Thyroid gland (tissue), 4 donors: ENCODE measurements around the gene ABCB1.

Experiments
- CTCF ChIP-seq, 6 experiments: fragments of 200-600 bp in 3 of 6; fragments of 450-650 bp in 3 of 6; sonication (generic) in 3 of 6; IDR thresholded peaks; one replicate each; pipeline ENCODE4 v1.5.1; 2016 to 2019; ENCODE audit warnings: antibody characterized with exemption in 6 of 6, mild to moderate bottlenecking in 2 of 6, inconsistent platforms in 1 of 6, moderate library complexity in 1 of 6
- POLR2A ChIP-seq, 2 donors: fragments of 450-650 bp; IDR thresholded peaks; one replicate each; pipeline ENCODE4 v1.6.1; 2017; ENCODE audit warnings: antibody characterized with exemption in 2 of 2, mild to moderate bottlenecking in 2 of 2, moderate library complexity in 1 of 2

GRCh38 chr7:87541648-87542047, 59.0 kb downstream of the ABCB1 start:
- TF ChIP-seq POLR2A (IDR thresholded peaks at IDR 0.05) (no peak), CTCF (IDR thresholded peaks at IDR 0.05) (no peak)
